Islet precursor cell (in vitro differentiated cells): ENCODE results near the gene CDH23.
A peak's percentile ranks its signal among the peaks of the same experiment; 100 is the strongest.

Source experiments
- DNase-seq: peaks from one replicate; pipeline ENCODE4 v3.0.0-alpha.2; 2018

CDH23 gene

GRCh38 chr10:71392791-71393781 is 3.6 kb upstream of the CDH23 start:
- DNase-seq: no peak

- no peak for DNase-seq
Observed at GRCh38 chr10:71393841-71394475, 2.8 kb upstream of the CDH23 start.

- DNase-seq: no peak
Observed at GRCh38 chr10:71394926-71395562, 1.7 kb upstream of the CDH23 start.

GRCh38 chr10:71395621-71396020 is 1.1 kb upstream of the CDH23 start:
- DNase-seq: no peak

GRCh38 chr10:71396084-71396710 is 523 bp upstream of the CDH23 start:
- DNase-seq: peak; percentile 80

- DNase-seq: no peak
Observed at GRCh38 chr10:71397296-71398212, 834 bp downstream of the CDH23 start.

- no peak for DNase-seq
Observed at GRCh38 chr10:71398976-71399375, 2.3 kb downstream of the CDH23 start.

GRCh38 chr10:71399946-71400345 is 3.2 kb downstream of the CDH23 start:
- DNase-seq: no peak

GRCh38 chr10:71401056-71401455 is 4.3 kb downstream of the CDH23 start:
- no peak for DNase-seq

- DNase-seq: no peak
Observed at GRCh38 chr10:71402005-71402404, 5.3 kb downstream of the CDH23 start.

GRCh38 chr10:71404503-71405295 is 8.0 kb downstream of the CDH23 start:
- peak; percentile 72 for DNase-seq

GRCh38 chr10:71406878-71407277 is 10.2 kb downstream of the CDH23 start:
- no peak for DNase-seq

GRCh38 chr10:71408436-71409225 is 11.9 kb downstream of the CDH23 start:
- no peak for DNase-seq

- DNase-seq: no peak
Observed at GRCh38 chr10:71409516-71410104, 12.9 kb downstream of the CDH23 start.

- DNase-seq: no peak
Observed at GRCh38 chr10:71413581-71413980, 16.9 kb downstream of the CDH23 start.

- DNase-seq: no peak
Observed at GRCh38 chr10:71414359-71414758, 17.6 kb downstream of the CDH23 start.

GRCh38 chr10:71419002-71419540 is 22.4 kb downstream of the CDH23 start:
- no peak for DNase-seq

GRCh38 chr10:71419750-71420149 is 23.0 kb downstream of the CDH23 start:
- DNase-seq: peak; percentile 24

- DNase-seq: peak; percentile 36
Observed at GRCh38 chr10:71421075-71421434, 24.3 kb downstream of the CDH23 start.

GRCh38 chr10:71423250-71423649 is 26.5 kb downstream of the CDH23 start:
- peak; percentile 48 for DNase-seq
